Ishikawa (cell line): ENCODE results near the gene MOGAT1.

ENCODE experiments used
- CEBPB ChIP-seq: IDR thresholded peaks from 2 replicates; pipeline ENCODE4 v1.6.1; 2012
- CREB1 ChIP-seq: IDR thresholded peaks from 2 replicates; pipeline ENCODE4 v1.6.1; 2012; ENCODE audit warnings: low read depth
- EGR1 ChIP-seq: IDR thresholded peaks from 2 replicates; pipeline ENCODE4 v1.6.1; 2012
- EP300 ChIP-seq: IDR thresholded peaks from 2 replicates; pipeline ENCODE4 v1.6.1; 2012; ENCODE audit warnings: borderline replicate concordance
- FOXM1 ChIP-seq: IDR thresholded peaks from 2 replicates; pipeline ENCODE4 v1.6.1; 2012; ENCODE audit warnings: low read depth, borderline replicate concordance
- NFIC ChIP-seq: IDR thresholded peaks from 2 replicates; pipeline ENCODE4 v1.6.1; 2012
- RAD21 ChIP-seq: IDR thresholded peaks from 2 replicates; pipeline ENCODE4 v1.6.1; 2012; ENCODE audit warnings: low read depth
- TAF1 ChIP-seq: IDR thresholded peaks from 2 replicates; pipeline ENCODE4 v1.6.1; 2012; ENCODE audit warnings: low read depth, mild to moderate bottlenecking
- TCF12 ChIP-seq: IDR thresholded peaks from 2 replicates; pipeline ENCODE4 v1.6.1; 2012; ENCODE audit warnings: low read depth
- TEAD4 ChIP-seq: IDR thresholded peaks from 2 replicates; pipeline ENCODE4 v1.6.1; 2012
- YY1 ChIP-seq: IDR thresholded peaks from 2 replicates; pipeline ENCODE4 v1.6.1; 2012; ENCODE audit warnings: low read depth
- ZBTB7A ChIP-seq: IDR thresholded peaks from 2 replicates; pipeline ENCODE4 v1.6.1; 2012; ENCODE audit warnings: low read depth
- TF ChIP-seq, protein P1 (sequence below): IDR thresholded peaks from 2 replicates; pipeline ENCODE4 v1.6.1; 2012
- TF ChIP-seq, protein P2 (sequence below): IDR thresholded peaks from 2 replicates; pipeline ENCODE4 v1.6.1; 2012; ENCODE audit warnings: low read depth, mild to moderate bottlenecking
- TF ChIP-seq, protein P3 (sequence below): IDR thresholded peaks from 2 replicates; pipeline ENCODE4 v1.6.1; 2012

Gene MOGAT1

DNA sequence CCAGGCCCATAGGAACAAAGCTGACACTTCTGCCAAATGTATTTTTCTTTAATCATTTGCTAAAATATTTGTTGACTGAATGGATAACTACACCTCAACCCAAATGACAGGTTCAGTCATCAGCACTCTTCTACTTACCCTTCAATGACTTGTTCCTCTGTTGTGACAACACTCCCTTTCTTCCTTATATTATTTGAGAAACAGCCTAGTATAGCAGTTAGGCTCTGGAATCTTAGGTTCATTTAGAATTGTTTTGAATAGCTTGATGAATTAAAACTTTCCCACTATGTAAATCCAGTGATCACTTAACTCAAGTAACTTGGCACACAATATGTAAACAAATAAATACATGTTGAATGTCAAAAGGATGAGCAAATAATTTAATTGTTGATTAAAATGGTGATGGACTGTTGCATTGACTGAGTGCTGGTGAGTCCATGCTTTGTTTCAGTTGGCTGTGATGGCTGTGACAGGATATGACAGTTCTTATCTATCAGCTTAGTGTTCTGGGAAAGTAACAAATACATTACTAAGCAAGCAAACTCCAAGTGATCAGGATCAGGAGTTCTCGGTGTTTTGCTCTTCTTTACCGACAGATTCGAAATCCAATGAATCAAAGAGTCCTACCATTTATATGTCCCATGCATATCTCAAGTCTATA lies 2.8 kb upstream of the MOGAT1 start:
- TF ChIP-seq TAF1 (no peak), NFIC (no peak), EP300 (no peak), CREB1 (no peak)
- TF ChIP-seq, protein P1, sequence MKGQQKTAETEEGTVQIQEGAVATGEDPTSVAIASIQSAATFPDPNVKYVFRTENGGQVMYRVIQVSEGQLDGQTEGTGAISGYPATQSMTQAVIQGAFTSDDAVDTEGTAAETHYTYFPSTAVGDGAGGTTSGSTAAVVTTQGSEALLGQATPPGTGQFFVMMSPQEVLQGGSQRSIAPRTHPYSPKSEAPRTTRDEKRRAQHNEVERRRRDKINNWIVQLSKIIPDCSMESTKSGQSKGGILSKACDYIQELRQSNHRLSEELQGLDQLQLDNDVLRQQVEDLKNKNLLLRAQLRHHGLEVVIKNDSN, result no peak

DNA sequence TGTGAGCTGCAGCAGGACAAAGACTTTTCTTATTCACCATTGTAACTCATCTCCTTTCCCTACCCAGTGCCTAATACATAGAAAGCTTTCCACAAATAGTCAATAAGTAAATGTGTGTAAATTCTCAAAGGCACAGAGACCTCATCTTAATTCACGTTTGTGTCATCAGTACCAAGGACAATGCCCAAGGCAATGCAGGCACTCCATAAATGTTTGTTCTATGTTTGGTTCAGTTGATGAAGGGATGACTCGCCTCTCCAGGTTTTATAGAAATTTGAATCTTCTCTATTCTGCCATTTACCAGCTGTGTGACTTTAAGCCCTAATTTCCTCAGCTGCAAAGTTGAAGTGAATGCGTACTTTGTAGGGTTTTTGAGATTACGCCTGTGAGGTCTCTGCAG lies 2.1 kb upstream of the MOGAT1 start:
- TF ChIP-seq, protein P2, sequence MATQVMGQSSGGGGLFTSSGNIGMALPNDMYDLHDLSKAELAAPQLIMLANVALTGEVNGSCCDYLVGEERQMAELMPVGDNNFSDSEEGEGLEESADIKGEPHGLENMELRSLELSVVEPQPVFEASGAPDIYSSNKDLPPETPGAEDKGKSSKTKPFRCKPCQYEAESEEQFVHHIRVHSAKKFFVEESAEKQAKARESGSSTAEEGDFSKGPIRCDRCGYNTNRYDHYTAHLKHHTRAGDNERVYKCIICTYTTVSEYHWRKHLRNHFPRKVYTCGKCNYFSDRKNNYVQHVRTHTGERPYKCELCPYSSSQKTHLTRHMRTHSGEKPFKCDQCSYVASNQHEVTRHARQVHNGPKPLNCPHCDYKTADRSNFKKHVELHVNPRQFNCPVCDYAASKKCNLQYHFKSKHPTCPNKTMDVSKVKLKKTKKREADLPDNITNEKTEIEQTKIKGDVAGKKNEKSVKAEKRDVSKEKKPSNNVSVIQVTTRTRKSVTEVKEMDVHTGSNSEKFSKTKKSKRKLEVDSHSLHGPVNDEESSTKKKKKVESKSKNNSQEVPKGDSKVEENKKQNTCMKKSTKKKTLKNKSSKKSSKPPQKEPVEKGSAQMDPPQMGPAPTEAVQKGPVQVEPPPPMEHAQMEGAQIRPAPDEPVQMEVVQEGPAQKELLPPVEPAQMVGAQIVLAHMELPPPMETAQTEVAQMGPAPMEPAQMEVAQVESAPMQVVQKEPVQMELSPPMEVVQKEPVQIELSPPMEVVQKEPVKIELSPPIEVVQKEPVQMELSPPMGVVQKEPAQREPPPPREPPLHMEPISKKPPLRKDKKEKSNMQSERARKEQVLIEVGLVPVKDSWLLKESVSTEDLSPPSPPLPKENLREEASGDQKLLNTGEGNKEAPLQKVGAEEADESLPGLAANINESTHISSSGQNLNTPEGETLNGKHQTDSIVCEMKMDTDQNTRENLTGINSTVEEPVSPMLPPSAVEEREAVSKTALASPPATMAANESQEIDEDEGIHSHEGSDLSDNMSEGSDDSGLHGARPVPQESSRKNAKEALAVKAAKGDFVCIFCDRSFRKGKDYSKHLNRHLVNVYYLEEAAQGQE, result peak; percentile 58
- TF ChIP-seq CREB1 (no peak), TEAD4 (no peak)
- TF ChIP-seq, protein P1, result no peak

DNA sequence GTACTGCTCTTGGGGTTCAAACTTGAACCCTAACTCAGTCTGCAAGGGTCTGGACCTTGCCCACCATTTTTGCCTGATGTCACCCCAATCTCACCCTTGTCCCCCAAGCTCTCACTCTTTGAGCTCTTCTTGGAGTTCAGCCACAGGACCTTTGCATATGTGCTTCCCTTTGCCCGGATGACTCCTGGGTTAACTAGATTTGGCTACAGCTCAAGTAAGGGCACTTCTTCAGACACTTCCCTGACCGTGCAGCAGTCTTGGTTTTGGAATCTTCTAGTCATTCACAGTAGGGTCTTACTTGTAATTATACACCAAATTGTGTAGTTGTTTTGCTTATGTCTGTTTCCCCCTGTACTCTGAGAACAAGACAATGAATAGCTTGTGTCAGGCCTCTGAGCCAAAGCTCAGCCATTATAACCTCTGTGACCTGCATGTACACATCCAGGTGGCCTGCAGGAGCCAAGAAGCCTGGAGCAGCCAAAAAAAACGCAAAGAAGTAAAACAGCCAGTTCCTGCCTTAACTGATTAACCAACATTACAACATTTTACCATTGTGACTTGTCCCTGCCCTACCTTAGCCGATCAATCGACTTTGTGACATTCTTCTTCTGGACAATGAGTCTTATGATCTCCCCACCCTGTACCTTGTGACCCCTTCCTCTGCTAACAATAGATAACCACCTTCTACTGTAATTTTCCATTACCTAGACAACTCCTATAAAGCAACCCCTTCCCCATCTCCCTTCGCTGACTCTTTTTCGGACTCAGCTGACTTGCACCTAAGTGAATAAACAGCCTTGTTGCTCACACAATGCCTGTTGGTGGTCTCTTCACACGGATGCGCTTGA lies 1.0 kb upstream of the MOGAT1 start:
- TF ChIP-seq TCF12 (no peak), CREB1 (no peak), CEBPB (no peak), EGR1 (no peak), RAD21 (no peak), EP300 (no peak), YY1 (no peak), ZBTB7A (no peak), TEAD4 (no peak), NFIC (no peak), FOXM1 (no peak), TAF1 (no peak)
- TF ChIP-seq, protein P1, result no peak
- TF ChIP-seq, protein P2, result no peak
- TF ChIP-seq, protein P3, sequence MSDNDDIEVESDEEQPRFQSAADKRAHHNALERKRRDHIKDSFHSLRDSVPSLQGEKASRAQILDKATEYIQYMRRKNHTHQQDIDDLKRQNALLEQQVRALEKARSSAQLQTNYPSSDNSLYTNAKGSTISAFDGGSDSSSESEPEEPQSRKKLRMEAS, result no peak

DNA sequence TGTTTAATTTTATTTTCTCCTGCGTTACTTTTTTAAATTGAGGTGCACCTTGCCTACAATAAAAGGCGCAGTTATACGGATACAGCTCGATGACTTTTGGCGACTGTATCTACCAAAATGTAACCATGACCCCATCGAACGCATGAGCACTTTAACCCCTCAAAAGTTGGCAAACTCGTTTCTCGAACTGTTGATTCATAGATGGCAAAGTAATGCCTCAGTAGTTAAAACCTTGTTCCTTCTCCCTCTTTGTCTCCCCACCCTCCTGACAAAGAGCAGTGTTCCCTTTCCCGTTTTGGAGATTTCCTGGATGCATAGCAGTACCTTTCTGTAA lies 577 bp downstream of the MOGAT1 start:
- no peak for TF ChIP-seq EGR1
- no peak for TF ChIP-seq RAD21
- TF ChIP-seq, protein P2, result no peak
- no peak for TF ChIP-seq FOXM1
- no peak for TF ChIP-seq ZBTB7A
- no peak for TF ChIP-seq TCF12
- TF ChIP-seq TEAD4, result no peak
- TF ChIP-seq TAF1, result no peak
- TF ChIP-seq CREB1, result no peak
- TF ChIP-seq CEBPB, result no peak
- no peak for TF ChIP-seq YY1
- TF ChIP-seq EP300, result no peak
